ENCODE measurements around the gene ERBB4. TPM values are rescaled to one million over a fixed set of nuclear protein-coding genes. Genes with fewer than 3 reads are reported as not detected.
A peak's percentile ranks its signal among the peaks of the same experiment; 100 is the strongest.

Gene ERBB4
- total and polyA plus RNA-seq, 3 experiments from 2014 or later = not detected

- Mint-ChIP-seq H3K4me1 (no peaks in the 10 kb centered on the region), H3K27ac (no peak overlapping the region), H3K27me3 (no peaks in the 10 kb centered on the region), H3K36me3 (no peaks in the 10 kb centered on the region), H3K4me3 (no peak overlapping the region), H3K9me3 (peaks cover 0 to 2% (median 0%) of the 10 kb centered on the region in 5 donors)
- H3K4me3 ChIP-seq (ENCODE audit: low read length) = no peak overlapping the region
- no peak for DNase-seq
- ChIA-PET CTCF (no interaction called here), POLR2A (no interaction called here)
- H3K9me3 ChIP-seq (ENCODE audit: low read length) = no peaks in the 10 kb centered on the region
- H3K36me3 ChIP-seq (ENCODE audit: insufficient read depth, low read length) = no peaks in the 10 kb centered on the region
- H3K27me3 ChIP-seq (ENCODE audit: insufficient read depth, low read length, poor library complexity, severe bottlenecking) = no peaks in the 10 kb centered on the region
- no peak overlapping the region for H3K27ac ChIP-seq (ENCODE audit: low read depth, low read length)
- no peaks in the 10 kb centered on the region for H3K4me1 ChIP-seq (ENCODE audit: insufficient read depth, low read length)
Observed at GRCh38 chr2:212546669-212547068, 8.1 kb upstream of the ERBB4 start.

GRCh38 chr2:212540341-212540740 lies 1.7 kb upstream of the ERBB4 start:
- DNase-seq = no peak
- H3K9me3 Mint-ChIP-seq = peaks cover 0 to 8% (median 7%) of the 10 kb centered on the region in 5 donors
- no peak overlapping the region for H3K27ac ChIP-seq (ENCODE audit: low read depth, low read length)
- peaks cover 0 to 2% (median 0%) of the 10 kb centered on the region in 3 donors for H3K36me3 Mint-ChIP-seq
- H3K4me1 ChIP-seq (ENCODE audit: insufficient read depth, low read length) = no peaks in the 10 kb centered on the region
- H3K9me3 ChIP-seq (ENCODE audit: low read length) = no peaks in the 10 kb centered on the region
- CTCF ChIA-PET = no interaction called here
- H3K4me3 Mint-ChIP-seq = no peak overlapping the region
- peaks cover 3 to 9% (median 4%) of the 10 kb centered on the region in 3 donors for H3K4me1 Mint-ChIP-seq
- H3K27ac Mint-ChIP-seq = no peak overlapping the region
- H3K4me3 ChIP-seq (ENCODE audit: low read length) = no peak overlapping the region
- H3K27me3 Mint-ChIP-seq = peaks cover 27 to 38% of the 10 kb centered on the region in 2 donors
- POLR2A ChIA-PET = no interaction called here
- no peaks in the 10 kb centered on the region for H3K36me3 ChIP-seq (ENCODE audit: insufficient read depth, low read length)
- peaks cover 5% of the 10 kb centered on the region for H3K27me3 ChIP-seq (ENCODE audit: insufficient read depth, low read length, poor library complexity, severe bottlenecking)

DNA sequence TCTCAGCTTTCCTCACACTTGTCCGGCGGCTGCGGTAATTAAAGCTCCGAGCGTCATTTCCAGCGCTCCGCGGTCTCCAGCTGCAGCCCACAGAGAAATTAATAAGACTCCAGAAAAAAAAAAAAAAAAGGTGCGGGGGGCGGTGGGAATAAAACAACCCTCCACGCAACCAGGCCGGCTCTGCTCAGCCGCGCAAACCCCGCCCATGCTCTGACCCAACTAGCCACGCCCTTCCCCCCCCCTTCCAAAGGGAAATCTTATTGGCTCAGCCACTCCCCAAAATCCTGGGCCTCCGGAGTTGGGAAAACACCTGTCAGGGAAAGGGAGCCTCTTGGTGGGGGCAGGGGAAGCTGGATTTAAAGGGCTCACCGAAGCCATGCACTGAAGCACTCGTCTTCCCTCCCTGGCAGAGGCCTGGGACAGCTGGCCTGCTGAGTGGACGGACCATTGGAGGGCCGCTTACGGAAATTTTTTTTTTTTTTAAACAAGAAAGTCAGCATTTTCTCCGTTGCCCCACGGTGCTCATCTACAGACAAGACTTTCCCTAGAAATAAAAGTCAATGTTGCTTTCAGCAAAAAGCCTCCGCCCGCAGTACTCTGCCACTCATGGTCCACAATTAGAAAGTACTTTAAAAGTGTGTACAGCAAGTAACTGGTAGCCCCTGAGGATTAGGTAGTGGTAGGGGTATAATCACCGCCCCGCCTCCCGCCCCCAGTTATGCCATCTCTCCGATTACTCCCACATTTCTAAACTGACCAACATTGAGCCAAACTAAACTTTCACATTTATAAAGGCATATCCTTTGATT lies 674 bp upstream of the ERBB4 start:
- H3K4me3 ChIP-seq (ENCODE audit: low read length) = no peak overlapping the region
- ChIA-PET CTCF (no interaction called here), POLR2A (no interaction called here)
- H3K27ac Mint-ChIP-seq = no peak overlapping the region
- H3K4me3 Mint-ChIP-seq = peak overlapping the region in 4 of 7 donors; percentile 1 to 57 (median 38)
- no peaks in the 10 kb centered on the region for H3K4me1 ChIP-seq (ENCODE audit: insufficient read depth, low read length)
- no peak for DNase-seq
- H3K9me3 Mint-ChIP-seq = peaks cover 0 to 8% (median 7%) of the 10 kb centered on the region in 5 donors
- H3K27me3 ChIP-seq (ENCODE audit: insufficient read depth, low read length, poor library complexity, severe bottlenecking) = peaks cover 5% of the 10 kb centered on the region
- H3K27me3 Mint-ChIP-seq = peaks cover 32 to 43% of the 10 kb centered on the region in 2 donors
- no peaks in the 10 kb centered on the region for H3K9me3 ChIP-seq (ENCODE audit: low read length)
- peaks cover 3 to 9% (median 4%) of the 10 kb centered on the region in 3 donors for H3K4me1 Mint-ChIP-seq
- no peak overlapping the region for H3K27ac ChIP-seq (ENCODE audit: low read depth, low read length)
- H3K36me3 Mint-ChIP-seq = peaks cover 0 to 2% (median 0%) of the 10 kb centered on the region in 3 donors
- no peaks in the 10 kb centered on the region for H3K36me3 ChIP-seq (ENCODE audit: insufficient read depth, low read length)

GRCh38 chr2:212537726-212538304 lies 787 bp downstream of the ERBB4 start:
- ChIA-PET CTCF (no interaction called here), POLR2A (no interaction called here)
- Histone ChIP-seq H3K4me1 (ENCODE audit: insufficient read depth, low read length) (no peaks in the 10 kb centered on the region), H3K4me3 (ENCODE audit: low read length) (no peak overlapping the region), H3K27me3 (ENCODE audit: insufficient read depth, low read length, poor library complexity, severe bottlenecking) (peaks cover 5% of the 10 kb centered on the region), H3K27ac (ENCODE audit: low read depth, low read length) (no peak overlapping the region), H3K36me3 (ENCODE audit: insufficient read depth, low read length) (no peaks in the 10 kb centered on the region), H3K9me3 (ENCODE audit: low read length) (no peaks in the 10 kb centered on the region)
- peaks cover 0 to 8% (median 7%) of the 10 kb centered on the region in 5 donors for H3K9me3 Mint-ChIP-seq
- H3K27ac Mint-ChIP-seq = no peak overlapping the region
- peaks cover 39 to 50% of the 10 kb centered on the region in 2 donors for H3K27me3 Mint-ChIP-seq
- no peak for DNase-seq
- H3K4me3 Mint-ChIP-seq = peak overlapping the region in 1 of 7 donors; percentile 45
- H3K4me1 Mint-ChIP-seq = peaks cover 3 to 9% (median 4%) of the 10 kb centered on the region in 3 donors
- peaks cover 0 to 2% (median 0%) of the 10 kb centered on the region in 3 donors for H3K36me3 Mint-ChIP-seq

- H3K27me3 Mint-ChIP-seq = peaks cover 39 to 50% of the 10 kb centered on the region in 2 donors
- H3K27ac Mint-ChIP-seq = no peak overlapping the region
Observed at GRCh38 chr2:212536817-212537725, 1.5 kb downstream of the ERBB4 start.

GRCh38 chr2:212535996-212536816 lies 2.4 kb downstream of the ERBB4 start:
- Mint-ChIP-seq H3K27ac (no peak overlapping the region), H3K4me1 (peaks cover 3 to 9% (median 4%) of the 10 kb centered on the region in 3 donors), H3K36me3 (peaks cover 0 to 2% (median 0%) of the 10 kb centered on the region in 3 donors), H3K27me3 (peaks cover 39 to 50% of the 10 kb centered on the region in 2 donors), H3K9me3 (peaks cover 0 to 8% (median 5%) of the 10 kb centered on the region in 5 donors), H3K4me3 (peak overlapping the region in 2 of 7 donors; percentile 19 to 61)
- POLR2A ChIA-PET = no interaction called here
- no peak for DNase-seq
- CTCF ChIA-PET = no interaction called here
- H3K4me1 ChIP-seq (ENCODE audit: insufficient read depth, low read length) = no peaks in the 10 kb centered on the region
- H3K4me3 ChIP-seq (ENCODE audit: low read length) = no peak overlapping the region
- peaks cover 5% of the 10 kb centered on the region for H3K27me3 ChIP-seq (ENCODE audit: insufficient read depth, low read length, poor library complexity, severe bottlenecking)
- H3K9me3 ChIP-seq (ENCODE audit: low read length) = no peaks in the 10 kb centered on the region
- H3K27ac ChIP-seq (ENCODE audit: low read depth, low read length) = no peak overlapping the region
- H3K36me3 ChIP-seq (ENCODE audit: insufficient read depth, low read length) = no peaks in the 10 kb centered on the region

More at GRCh38 chr2:212536817-212537725, 1.5 kb downstream of the ERBB4 start:
- POLR2A ChIA-PET = no interaction called here
- peaks cover 0 to 2% (median 0%) of the 10 kb centered on the region in 3 donors for H3K36me3 Mint-ChIP-seq
- H3K27ac ChIP-seq (ENCODE audit: low read depth, low read length) = no peak overlapping the region
- no peaks in the 10 kb centered on the region for H3K4me1 ChIP-seq (ENCODE audit: insufficient read depth, low read length)
- no peak overlapping the region for H3K4me3 ChIP-seq (ENCODE audit: low read length)
- H3K27me3 ChIP-seq (ENCODE audit: insufficient read depth, low read length, poor library complexity, severe bottlenecking) = peaks cover 5% of the 10 kb centered on the region
- CTCF ChIA-PET = no interaction called here
- H3K36me3 ChIP-seq (ENCODE audit: insufficient read depth, low read length) = no peaks in the 10 kb centered on the region
- H3K9me3 Mint-ChIP-seq = peaks cover 0 to 8% (median 7%) of the 10 kb centered on the region in 5 donors
- H3K4me1 Mint-ChIP-seq = peaks cover 3 to 9% (median 4%) of the 10 kb centered on the region in 3 donors
- H3K9me3 ChIP-seq (ENCODE audit: low read length) = no peaks in the 10 kb centered on the region
- no peak for DNase-seq
- H3K4me3 Mint-ChIP-seq = peak overlapping the region in 3 of 7 donors; percentile 27 to 61 (median 31)

DNA sequence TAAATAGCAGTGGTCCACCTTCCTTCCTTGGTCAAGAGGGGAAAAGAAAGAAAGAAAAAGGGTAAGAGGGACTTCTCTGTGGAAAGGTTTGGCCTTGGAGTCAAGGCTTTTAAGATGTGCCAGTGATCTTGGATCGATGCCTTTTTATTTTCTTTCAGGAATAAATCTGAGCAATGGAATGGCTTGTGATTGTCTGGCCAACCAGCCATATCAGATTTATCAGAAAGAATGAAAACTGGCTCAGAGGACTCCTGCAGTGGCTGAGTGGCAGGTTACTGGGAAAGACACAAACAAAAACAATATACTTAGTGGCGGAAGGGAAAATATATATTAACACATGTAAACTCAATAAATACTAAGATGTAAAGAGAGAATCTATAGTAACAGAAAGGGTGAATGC lies 4.3 kb downstream of the ERBB4 start:
- Histone ChIP-seq H3K27me3 (ENCODE audit: insufficient read depth, low read length, poor library complexity, severe bottlenecking) (peaks cover 5% of the 10 kb centered on the region), H3K4me1 (ENCODE audit: insufficient read depth, low read length) (no peaks in the 10 kb centered on the region), H3K9me3 (ENCODE audit: low read length) (no peaks in the 10 kb centered on the region), H3K36me3 (ENCODE audit: insufficient read depth, low read length) (no peaks in the 10 kb centered on the region), H3K27ac (ENCODE audit: low read depth, low read length) (no peak overlapping the region), H3K4me3 (ENCODE audit: low read length) (no peak overlapping the region)
- POLR2A ChIA-PET = no interaction called here
- no peaks in the 10 kb centered on the region for H3K36me3 Mint-ChIP-seq
- H3K9me3 Mint-ChIP-seq = peaks cover 0 to 3% (median 2%) of the 10 kb centered on the region in 5 donors
- H3K27me3 Mint-ChIP-seq = peaks cover 28 to 40% of the 10 kb centered on the region in 2 donors
- H3K27ac Mint-ChIP-seq = no peak overlapping the region
- no peak overlapping the region for H3K4me3 Mint-ChIP-seq
- peaks cover 3 to 4% (median 3%) of the 10 kb centered on the region in 3 donors for H3K4me1 Mint-ChIP-seq
- CTCF ChIA-PET = no interaction called here
- DNase-seq = no peak

Measured in CD8-positive, alpha-beta memory T cell (primary cell).